Astrocyte (in vitro differentiated cells and primary cell): Measurements from ENCODE around the gene SNX8. TPM values are rescaled to one million over a fixed set of nuclear protein-coding genes. Genes with fewer than 3 reads are reported as not detected.
A peak's percentile ranks its signal among the peaks of the same experiment; 100 is the strongest.

Experiments
- DNase-seq: peaks from one replicate; pipeline ENCODE4 v3.0.0-alpha.2; 2010; ENCODE audit warnings: low read depth
- FAIRE-seq: peaks from 2 replicates; lab custom pipeline; 2011; peaks lifted over from hg19 to GRCh38; lab: Jason Lieb, UNC
- H2AFZ ChIP-seq: 2 replicates; pipeline ENCODE4 v1.6.0; 2012; ENCODE audit warnings: low read depth, low read length, inconsistent platforms
- H3K27ac ChIP-seq: 2 replicates; pipeline ENCODE4 v1.5.1; 2011; ENCODE audit warnings: low read depth, low read length, inconsistent platforms
- H3K27me3 ChIP-seq: 2 replicates; pipeline ENCODE4 v1.6.0; 2011; ENCODE audit warnings: low read length, inconsistent platforms; ENCODE audit not compliant: insufficient read depth
- H3K36me3 ChIP-seq: 2 replicates; pipeline ENCODE4 v1.5.1; 2011; ENCODE audit warnings: low read length, inconsistent platforms; ENCODE audit not compliant: insufficient read depth
- H3K4me1 ChIP-seq: 2 replicates; pipeline ENCODE4 v1.5.1; 2011; ENCODE audit warnings: low read length, inconsistent platforms; ENCODE audit not compliant: insufficient read depth
- H3K4me2 ChIP-seq: 2 replicates; pipeline ENCODE4 v1.6.0; 2012; ENCODE audit warnings: low read length, inconsistent platforms
- H3K4me3 ChIP-seq: 2 replicates; pipeline ENCODE4 v1.5.1; 2011; ENCODE audit warnings: low read depth, mild to moderate bottlenecking, low read length, inconsistent platforms; ENCODE audit not compliant: insufficient read depth
- H3K79me2 ChIP-seq: 2 replicates; pipeline ENCODE4 v1.6.0; 2012; ENCODE audit warnings: mild to moderate bottlenecking, low read length, inconsistent platforms; ENCODE audit not compliant: insufficient read depth
- H3K9ac ChIP-seq: 2 replicates; pipeline ENCODE4 v1.6.0; 2012; ENCODE audit warnings: mild to moderate bottlenecking, low read length, inconsistent platforms
- H3K9me3 ChIP-seq: 2 replicates; pipeline ENCODE4 v1.5.1; 2012; ENCODE audit warnings: low read depth, mild to moderate bottlenecking, low read length, inconsistent platforms; ENCODE audit not compliant: insufficient read depth
- H4K20me1 ChIP-seq: 2 replicates; pipeline ENCODE4 v1.6.0; 2012; ENCODE audit warnings: low read length, inconsistent platforms; ENCODE audit not compliant: insufficient read depth
- H3K27ac Mint-ChIP-seq: one replicate; pipeline ENCODE4 v1.8.0; 2021; ENCODE audit warnings: mild to moderate bottlenecking, mixed read lengths; ENCODE audit not compliant: unreplicated experiment
- H3K27me3 Mint-ChIP-seq: one replicate; pipeline ENCODE4 v1.8.0; 2021; ENCODE audit warnings: low read depth, mixed read lengths; ENCODE audit not compliant: unreplicated experiment
- H3K36me3 Mint-ChIP-seq: one replicate; pipeline ENCODE4 v1.8.0; 2021; ENCODE audit warnings: low read depth, mixed read lengths; ENCODE audit not compliant: unreplicated experiment
- H3K4me1 Mint-ChIP-seq: one replicate; pipeline ENCODE4 v1.8.0; 2021; ENCODE audit warnings: low read depth, mixed read lengths; ENCODE audit not compliant: unreplicated experiment
- H3K4me3 Mint-ChIP-seq: one replicate; pipeline ENCODE4 v1.8.0; 2021; ENCODE audit warnings: mild to moderate bottlenecking, moderate library complexity, mixed read lengths; ENCODE audit not compliant: unreplicated experiment
- H3K9me3 Mint-ChIP-seq: one replicate; pipeline ENCODE4 v1.8.0; 2021; ENCODE audit warnings: mild to moderate bottlenecking, mixed read lengths; ENCODE audit not compliant: unreplicated experiment
- EZH2 ChIP-seq: IDR thresholded peaks from 2 replicates; pipeline ENCODE4 v1.6.1; 2012; ENCODE audit warnings: mild to moderate bottlenecking, low read length, inconsistent platforms; ENCODE audit not compliant: insufficient read depth
- total RNA-seq: library from RNA; stranded (reverse); gene quantifications from 2 replicates; pipeline ENCODE4 v1.2.1, GENCODE V29; 2021
- TF ChIP-seq, protein P1 (sequence below): IDR thresholded peaks from 2 replicates; pipeline ENCODE4 v1.5.1; 2011; ENCODE audit warnings: low read depth, mild to moderate bottlenecking, inconsistent platforms, low read length, moderate library complexity; ENCODE audit not compliant: insufficient read depth

The SNX8 gene
- total RNA-seq, 1 donor from 2014 or later, result 28.9 TPM

DNA sequence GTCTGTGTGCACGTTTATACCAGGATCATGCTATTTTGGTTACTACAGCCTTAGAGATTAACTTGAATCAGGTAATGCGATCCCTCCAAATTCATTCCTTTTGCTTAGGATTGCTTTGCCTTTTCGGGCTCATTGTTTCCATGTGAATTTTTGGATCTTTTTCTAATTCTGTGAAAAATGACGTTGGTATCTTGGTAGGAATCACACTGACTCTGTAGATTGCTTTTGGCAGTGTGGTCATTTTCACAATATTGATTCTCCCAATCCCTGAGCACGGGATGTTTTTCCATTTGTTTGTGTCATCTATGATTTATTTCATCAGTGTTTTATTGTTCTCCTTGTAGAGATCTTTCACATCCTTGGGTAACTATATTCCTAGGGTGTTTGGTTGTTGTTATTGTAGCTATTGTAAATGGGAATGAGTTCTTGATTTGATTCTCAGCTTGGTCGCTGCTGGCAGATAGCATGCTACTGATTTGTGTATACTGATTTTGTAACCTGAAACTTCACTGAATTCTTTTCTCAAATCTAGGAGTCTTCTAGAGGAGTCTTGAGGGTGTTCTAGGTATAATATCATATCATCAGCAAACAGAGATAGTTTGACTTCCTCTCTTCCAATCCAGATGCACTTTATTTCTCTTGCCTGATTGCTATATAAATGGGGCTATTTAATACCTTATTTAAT, 18.2 kb downstream of the SNX8 start:
- FAIRE-seq, result no peak
- no peaks in the 10 kb centered on the region for H3K27me3 ChIP-seq
- peaks cover 43% of the 10 kb centered on the region for H3K79me2 ChIP-seq
- no peak overlapping the region for H3K9ac ChIP-seq
- no peak for DNase-seq
- peaks cover 2% of the 10 kb centered on the region for H3K27me3 Mint-ChIP-seq
- no peak overlapping the region for H3K27ac Mint-ChIP-seq
- H3K4me3 ChIP-seq, result no peak overlapping the region
- H3K4me1 ChIP-seq, result peaks cover 22% of the 10 kb centered on the region
- H2AFZ ChIP-seq, result no peak overlapping the region
- H3K9me3 ChIP-seq, result no peaks in the 10 kb centered on the region
- peaks cover 25% of the 10 kb centered on the region for H4K20me1 ChIP-seq
- TF ChIP-seq EZH2, result no peak
- TF ChIP-seq, protein P1, sequence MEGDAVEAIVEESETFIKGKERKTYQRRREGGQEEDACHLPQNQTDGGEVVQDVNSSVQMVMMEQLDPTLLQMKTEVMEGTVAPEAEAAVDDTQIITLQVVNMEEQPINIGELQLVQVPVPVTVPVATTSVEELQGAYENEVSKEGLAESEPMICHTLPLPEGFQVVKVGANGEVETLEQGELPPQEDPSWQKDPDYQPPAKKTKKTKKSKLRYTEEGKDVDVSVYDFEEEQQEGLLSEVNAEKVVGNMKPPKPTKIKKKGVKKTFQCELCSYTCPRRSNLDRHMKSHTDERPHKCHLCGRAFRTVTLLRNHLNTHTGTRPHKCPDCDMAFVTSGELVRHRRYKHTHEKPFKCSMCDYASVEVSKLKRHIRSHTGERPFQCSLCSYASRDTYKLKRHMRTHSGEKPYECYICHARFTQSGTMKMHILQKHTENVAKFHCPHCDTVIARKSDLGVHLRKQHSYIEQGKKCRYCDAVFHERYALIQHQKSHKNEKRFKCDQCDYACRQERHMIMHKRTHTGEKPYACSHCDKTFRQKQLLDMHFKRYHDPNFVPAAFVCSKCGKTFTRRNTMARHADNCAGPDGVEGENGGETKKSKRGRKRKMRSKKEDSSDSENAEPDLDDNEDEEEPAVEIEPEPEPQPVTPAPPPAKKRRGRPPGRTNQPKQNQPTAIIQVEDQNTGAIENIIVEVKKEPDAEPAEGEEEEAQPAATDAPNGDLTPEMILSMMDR, result no peak
- no peak overlapping the region for H3K27ac ChIP-seq
- H3K36me3 ChIP-seq, result no peaks in the 10 kb centered on the region
- H3K36me3 Mint-ChIP-seq, result no peaks in the 10 kb centered on the region
- H3K4me3 Mint-ChIP-seq, result no peak overlapping the region
- peaks cover 9% of the 10 kb centered on the region for H3K4me1 Mint-ChIP-seq
- H3K4me2 ChIP-seq, result no peak overlapping the region
- H3K9me3 Mint-ChIP-seq, result no peaks in the 10 kb centered on the region

DNA sequence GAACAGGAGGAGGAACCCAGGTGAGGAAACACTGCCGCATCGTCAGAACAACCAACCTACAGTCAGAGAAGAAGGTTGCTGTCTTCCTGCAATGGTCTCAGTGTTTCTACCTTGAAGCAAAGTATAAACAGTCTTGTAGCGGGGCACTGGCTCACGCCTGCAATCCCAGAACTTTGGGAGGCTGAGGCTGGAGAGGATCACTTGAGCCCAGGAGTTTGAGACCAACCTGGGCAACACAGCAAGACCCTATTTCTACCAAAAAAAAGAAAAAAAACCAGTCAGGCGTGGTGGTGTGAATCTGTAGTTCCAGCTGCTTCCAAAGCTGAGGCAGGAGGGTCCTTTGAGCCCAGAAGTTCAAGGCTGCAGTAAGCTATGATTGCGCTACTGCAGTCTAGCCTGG, 23.4 kb downstream of the SNX8 start:
- Histone ChIP-seq H3K27ac (no peak overlapping the region), H3K4me1 (no peaks in the 10 kb centered on the region), H2AFZ (no peak overlapping the region), H3K9me3 (no peaks in the 10 kb centered on the region), H3K4me2 (no peak overlapping the region), H3K27me3 (no peaks in the 10 kb centered on the region), H3K36me3 (no peaks in the 10 kb centered on the region), H3K79me2 (peaks cover 22% of the 10 kb centered on the region), H3K9ac (no peak overlapping the region), H4K20me1 (peaks cover 27% of the 10 kb centered on the region), H3K4me3 (no peak overlapping the region)
- DNase-seq, result no peak
- Mint-ChIP-seq H3K9me3 (no peaks in the 10 kb centered on the region), H3K4me3 (no peak overlapping the region), H3K4me1 (no peaks in the 10 kb centered on the region), H3K36me3 (peaks cover 6% of the 10 kb centered on the region), H3K27me3 (peaks cover 2% of the 10 kb centered on the region), H3K27ac (no peak overlapping the region)
- no peak for TF ChIP-seq EZH2
- TF ChIP-seq, protein P1, result no peak
- FAIRE-seq, result no peak

DNA sequence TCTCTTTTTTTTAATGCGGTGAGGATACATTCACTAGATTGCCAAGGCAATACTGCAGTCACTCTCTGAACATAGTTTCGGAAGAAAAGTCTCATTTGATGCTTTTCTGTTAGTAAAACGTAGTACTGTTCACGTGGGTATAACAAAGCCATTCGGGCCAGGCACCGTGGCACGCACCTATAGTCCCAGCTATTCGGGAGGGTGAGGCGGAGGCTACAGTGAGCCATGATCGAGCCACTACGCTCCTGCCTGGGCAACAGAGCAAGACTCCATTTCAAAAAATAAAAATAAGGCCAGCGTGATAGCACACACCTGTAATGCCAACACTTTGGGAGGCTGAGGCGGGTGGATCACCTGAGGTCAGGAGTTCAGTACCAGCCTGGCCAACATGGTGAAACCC, 24.6 kb downstream of the SNX8 start:
- TF ChIP-seq EZH2, result no peak
- TF ChIP-seq, protein P1, result no peak
- peaks cover 2% of the 10 kb centered on the region for H3K27me3 Mint-ChIP-seq
- no peak overlapping the region for H3K4me3 Mint-ChIP-seq
- H3K4me1 ChIP-seq, result no peaks in the 10 kb centered on the region
- no peaks in the 10 kb centered on the region for H3K9me3 Mint-ChIP-seq
- H3K27ac ChIP-seq, result no peak overlapping the region
- FAIRE-seq (no peak), DNase-seq (no peak)
- H3K27ac Mint-ChIP-seq, result peak overlapping the region; percentile 53
- H3K79me2 ChIP-seq, result peaks cover 22% of the 10 kb centered on the region
- H3K4me3 ChIP-seq, result no peak overlapping the region
- no peaks in the 10 kb centered on the region for H3K4me1 Mint-ChIP-seq
- no peaks in the 10 kb centered on the region for H3K36me3 ChIP-seq
- no peak overlapping the region for H3K9ac ChIP-seq
- no peaks in the 10 kb centered on the region for H3K27me3 ChIP-seq
- peaks cover 32% of the 10 kb centered on the region for H4K20me1 ChIP-seq
- no peak overlapping the region for H2AFZ ChIP-seq
- no peaks in the 10 kb centered on the region for H3K9me3 ChIP-seq
- peaks cover 6% of the 10 kb centered on the region for H3K36me3 Mint-ChIP-seq
- no peak overlapping the region for H3K4me2 ChIP-seq
